Neural cell (in vitro differentiated cells): ENCODE data around the gene WDR81. TPM values are rescaled to one million over a fixed set of nuclear protein-coding genes. Genes with fewer than 3 reads are reported as not detected.
"Not testable (repeated sequence)": the region's sequence is repeated elsewhere in the genome, so short reads cannot be mapped to it uniquely, and the experiment has no call there.

ENCODE experiments used
- H2AFZ ChIP-seq: fragments of 200-600, 300-800 bp; sonication (generic), shearing (Covaris generic); 2 replicates; pipeline ENCODE4 v1.6.0; 2014; ENCODE audit warnings: low read depth, mild to moderate bottlenecking, antibody characterized with exemption, low read length, moderate library complexity
- H3F3A ChIP-seq: fragments of 200-600 bp; shearing (Covaris generic); 2 replicates; pipeline ENCODE4 v1.6.1; 2016; ENCODE audit warnings: mild to moderate bottlenecking, moderate library complexity, mixed read lengths, antibody characterized with exemption, low read length; ENCODE audit not compliant: insufficient read depth, poor library complexity, severe bottlenecking
- H3K27ac ChIP-seq: fragments of 200-600, 300-800 bp; sonication (generic), shearing (Covaris generic); 2 replicates; pipeline ENCODE4 v1.5.1; 2014; ENCODE audit warnings: mild to moderate bottlenecking, low read length, moderate library complexity
- H3K27me3 ChIP-seq: fragments of 300-800, 200-600 bp; sonication (generic), shearing (Covaris generic); 2 replicates; pipeline ENCODE4 v1.6.0; 2014; ENCODE audit warnings: mild to moderate bottlenecking, low read depth, low read length, moderate library complexity; ENCODE audit not compliant: insufficient read depth
- H3K36me3 ChIP-seq: fragments of 300-800, 200-600 bp; sonication (generic), shearing (Covaris generic); 2 replicates; pipeline ENCODE4 v1.5.1; 2014; ENCODE audit warnings: mild to moderate bottlenecking, antibody characterized with exemption, low read length, moderate library complexity; ENCODE audit not compliant: insufficient read depth
- H3K4me2 ChIP-seq: fragments of 300-800, 200-600 bp; sonication (generic), shearing (Covaris generic); 2 replicates; pipeline ENCODE4 v1.6.0; 2014; ENCODE audit warnings: mild to moderate bottlenecking, low read length
- H3K4me3 ChIP-seq: fragments of 300-800, 200-600 bp; sonication (generic), shearing (Covaris generic); 2 replicates; pipeline ENCODE4 v1.5.1; 2014; ENCODE audit warnings: mild to moderate bottlenecking, low read length, moderate library complexity
- H3K79me2 ChIP-seq: fragments of 200-600 bp; shearing (Covaris generic); replicated peaks from 2 replicates; pipeline ENCODE4 v1.6.0; 2014; ENCODE audit warnings: mild to moderate bottlenecking, low read length, moderate library complexity; ENCODE audit not compliant: insufficient read depth
- H3K9ac ChIP-seq: fragments of 300-800, 200-600 bp; sonication (generic), shearing (Covaris generic); 2 replicates; pipeline ENCODE4 v1.6.1; 2016; ENCODE audit warnings: mild to moderate bottlenecking, low read length, mixed read lengths
- H3K9me2 ChIP-seq: fragments of 200-600 bp; shearing (Covaris generic); 2 replicates; pipeline ENCODE4 v1.6.1; 2016; ENCODE audit warnings: mild to moderate bottlenecking, low read length, mixed read lengths; ENCODE audit not compliant: insufficient read depth
- H3K9me3 ChIP-seq: fragments of 200-600, 300-800 bp; sonication (generic), shearing (Covaris generic); 2 replicates; pipeline ENCODE4 v1.6.1; 2016; ENCODE audit warnings: mild to moderate bottlenecking, mixed run types, low read length, moderate library complexity, mixed read lengths
- H4K20me1 ChIP-seq: fragments of 200-600 bp; shearing (Covaris generic); 2 replicates; pipeline ENCODE4 v1.6.1; 2016; ENCODE audit warnings: mild to moderate bottlenecking, mixed run types; ENCODE audit not compliant: insufficient read depth
- EP300 ChIP-seq: fragments of 450-650 bp; conservative IDR thresholded peaks from 2 replicates; pipeline ENCODE4 v1.6.1; 2014; ENCODE audit warnings: antibody characterized with exemption, mild to moderate bottlenecking, moderate library complexity; ENCODE audit not compliant: poor library complexity, severe bottlenecking
- EZH2 ChIP-seq: fragments of 200-600, 300-800 bp; shearing (Covaris generic), sonication (generic); IDR thresholded peaks from 2 replicates; pipeline ENCODE4 v1.6.1; 2014; ENCODE audit warnings: antibody characterized with exemption, low read length, borderline replicate concordance, mild to moderate bottlenecking; ENCODE audit not compliant: insufficient read depth, poor library complexity, severe bottlenecking
- MXI1 ChIP-seq: fragments of 450-650 bp; conservative IDR thresholded peaks from 2 replicates; pipeline ENCODE4 v1.6.1; 2014; ENCODE audit warnings: antibody characterized with exemption, mild to moderate bottlenecking; ENCODE audit not compliant: poor library complexity, severe bottlenecking
- POLR2AphosphoS5 ChIP-seq: IDR thresholded peaks from 2 replicates; pipeline ENCODE4 v1.6.1; 2012
- RAD21 ChIP-seq: fragments of 450-650 bp; conservative IDR thresholded peaks from 2 replicates; pipeline ENCODE4 v1.6.1; 2014; ENCODE audit warnings: antibody characterized with exemption, mild to moderate bottlenecking, moderate library complexity
- REST ChIP-seq: IDR thresholded peaks from 2 replicates; pipeline ENCODE4 v1.6.1; 2012; ENCODE audit warnings: borderline replicate concordance
- SMC3 ChIP-seq: fragments of 450-650 bp; conservative IDR thresholded peaks from 2 replicates; pipeline ENCODE4 v1.6.1; 2014; ENCODE audit warnings: antibody characterized with exemption, mild to moderate bottlenecking, moderate library complexity; ENCODE audit not compliant: poor library complexity
- TAF1 ChIP-seq: IDR thresholded peaks from 2 replicates; pipeline ENCODE4 v1.6.1; 2012; ENCODE audit warnings: low read depth
- polyA plus RNA-seq: library from polyadenylated mRNA; depleted of rRNA; stranded (reverse); fragments of >200 nt; gene quantifications from 2 replicates; pipeline ENCODE4 v1.2.3, GENCODE V29; 2014
- TF ChIP-seq, protein P1 (sequence below): fragments of 450-650 bp; IDR thresholded peaks from 2 replicates; pipeline ENCODE4 v1.5.1; 2014; ENCODE audit warnings: antibody characterized with exemption, mild to moderate bottlenecking, moderate library complexity; ENCODE audit not compliant: poor library complexity, severe bottlenecking

The WDR81 gene
- polyA plus RNA-seq, 1 donor from 2014 or later = 5.4 TPM

GRCh38 chr17:1686086-1686485 is 38.4 kb upstream of the WDR81 start:
- H3K79me2 ChIP-seq = peaks cover 29% of the 10 kb centered on the region
- TF ChIP-seq REST (no peak), SMC3 (no peak), TAF1 (no peak), EZH2 (no peak)
- peaks cover 1% of the 10 kb centered on the region for H3K36me3 ChIP-seq
- no peak overlapping the region for H3K4me3 ChIP-seq
- no peaks in the 10 kb centered on the region for H3K9me2 ChIP-seq
- H3K9ac ChIP-seq = no peak overlapping the region
- H3K27ac ChIP-seq = no peak overlapping the region
- no peaks in the 10 kb centered on the region for H4K20me1 ChIP-seq
- no peak overlapping the region for H2AFZ ChIP-seq
- H3K9me3 ChIP-seq = no peaks in the 10 kb centered on the region
- no peaks in the 10 kb centered on the region for H3K27me3 ChIP-seq
- H3K4me2 ChIP-seq = no peak overlapping the region
- H3F3A ChIP-seq = no peaks in the 10 kb centered on the region

DNA sequence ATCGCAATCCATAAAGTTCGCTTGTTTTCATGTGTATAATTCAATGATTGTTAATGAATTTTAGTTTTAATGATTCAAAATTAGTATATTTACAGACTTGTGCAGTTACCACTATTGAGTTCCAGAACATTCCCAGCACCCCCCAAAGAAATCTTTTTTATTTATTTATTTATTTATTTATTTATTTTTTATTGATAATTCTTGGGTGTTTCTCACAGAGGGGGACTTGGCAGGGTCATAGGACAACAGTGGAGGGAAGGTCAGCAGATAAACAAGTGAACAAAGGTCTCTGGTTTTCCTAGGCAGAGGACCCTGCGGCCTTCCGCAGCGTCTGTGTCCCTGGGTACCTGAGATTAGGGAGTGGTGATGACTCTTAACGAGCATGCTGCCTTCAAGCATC is 36.1 kb upstream of the WDR81 start:
- H3K4me2 ChIP-seq, H2AFZ ChIP-seq, H3K36me3 ChIP-seq, H3K9me2 ChIP-seq, H3K4me3 ChIP-seq, H3K9me3 ChIP-seq, H4K20me1 ChIP-seq, H3K27me3 ChIP-seq, H3F3A ChIP-seq, H3K9ac ChIP-seq, H3K27ac ChIP-seq: not testable (repeated sequence)
- H3K79me2 ChIP-seq = peaks cover 10% of the 10 kb centered on the region

DNA sequence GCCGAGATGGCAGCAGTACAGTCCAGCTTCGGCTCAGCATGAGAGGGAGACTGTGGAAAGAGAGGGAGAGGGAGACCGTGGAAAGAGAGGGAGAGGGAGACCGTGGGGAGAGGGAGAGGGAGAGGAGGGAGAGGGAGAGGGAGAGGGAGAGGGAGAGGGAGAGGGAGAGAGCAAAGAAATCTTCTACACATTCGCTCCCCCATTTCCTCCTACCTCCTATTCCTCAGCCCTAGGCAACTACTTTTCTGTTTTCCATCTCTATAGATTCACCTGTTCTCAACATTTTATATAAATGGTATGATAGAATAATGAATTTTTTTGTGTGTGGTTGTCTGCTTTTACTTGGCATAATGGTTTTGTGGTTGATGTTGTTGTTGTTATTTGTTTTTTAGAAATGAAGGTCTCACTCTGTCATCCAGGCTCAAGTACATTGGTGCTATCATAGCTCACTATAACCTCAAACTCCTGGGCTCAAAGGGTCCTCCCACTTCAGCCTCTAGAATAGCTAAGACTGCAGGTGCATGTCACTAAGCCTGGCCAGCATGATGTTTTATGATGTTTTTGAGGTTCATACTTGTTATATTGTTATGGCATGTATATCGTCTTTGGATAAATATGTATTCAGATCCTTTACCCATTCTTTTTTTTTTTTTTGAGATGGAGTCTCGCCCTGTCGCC is 33.8 kb upstream of the WDR81 start:
- Histone ChIP-seq H3K4me2 (no peak overlapping the region), H3K9me2 (no peaks in the 10 kb centered on the region), H3F3A (no peaks in the 10 kb centered on the region), H2AFZ (no peak overlapping the region), H3K9ac (no peak overlapping the region), H3K27ac (no peak overlapping the region), H3K79me2 (no peaks in the 10 kb centered on the region), H3K4me3 (no peak overlapping the region), H3K9me3 (no peaks in the 10 kb centered on the region), H3K27me3 (no peaks in the 10 kb centered on the region), H4K20me1 (no peaks in the 10 kb centered on the region), H3K36me3 (no peaks in the 10 kb centered on the region)
- TF ChIP-seq RAD21 (no peak), REST (no peak), EP300 (no peak), EZH2 (no peak), MXI1 (no peak), TAF1 (no peak), SMC3 (no peak), POLR2AphosphoS5 (no peak)
- TF ChIP-seq, protein P1, sequence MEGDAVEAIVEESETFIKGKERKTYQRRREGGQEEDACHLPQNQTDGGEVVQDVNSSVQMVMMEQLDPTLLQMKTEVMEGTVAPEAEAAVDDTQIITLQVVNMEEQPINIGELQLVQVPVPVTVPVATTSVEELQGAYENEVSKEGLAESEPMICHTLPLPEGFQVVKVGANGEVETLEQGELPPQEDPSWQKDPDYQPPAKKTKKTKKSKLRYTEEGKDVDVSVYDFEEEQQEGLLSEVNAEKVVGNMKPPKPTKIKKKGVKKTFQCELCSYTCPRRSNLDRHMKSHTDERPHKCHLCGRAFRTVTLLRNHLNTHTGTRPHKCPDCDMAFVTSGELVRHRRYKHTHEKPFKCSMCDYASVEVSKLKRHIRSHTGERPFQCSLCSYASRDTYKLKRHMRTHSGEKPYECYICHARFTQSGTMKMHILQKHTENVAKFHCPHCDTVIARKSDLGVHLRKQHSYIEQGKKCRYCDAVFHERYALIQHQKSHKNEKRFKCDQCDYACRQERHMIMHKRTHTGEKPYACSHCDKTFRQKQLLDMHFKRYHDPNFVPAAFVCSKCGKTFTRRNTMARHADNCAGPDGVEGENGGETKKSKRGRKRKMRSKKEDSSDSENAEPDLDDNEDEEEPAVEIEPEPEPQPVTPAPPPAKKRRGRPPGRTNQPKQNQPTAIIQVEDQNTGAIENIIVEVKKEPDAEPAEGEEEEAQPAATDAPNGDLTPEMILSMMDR = no peak
